OCI-LY7 (cell line): ENCODE results near the gene FAM136A. TPM values are rescaled to one million over a fixed set of nuclear protein-coding genes. Genes with fewer than 3 reads are reported as not detected.
A peak's percentile ranks its signal among the peaks of the same experiment; 100 is the strongest.

ENCODE experiments used
- BruUV-seq: library from RNA; stranded (reverse); fragments of 400-500 nt; replicated peaks from 2 replicates; lab custom pipeline; 2021; lab: Mats Ljungman, UMichigan
- CTCF ChIA-PET: fragments of 300-600 bp; sonication (Branson Sonifier 250); formaldehyde crosslinking; loops from one replicate; lab custom pipeline; 2022; ENCODE audit warnings: antibody characterized with exemption; ENCODE audit not compliant: unreplicated experiment; lab: Charles Lee
- POLR2A ChIA-PET: fragments of 300-600 bp; sonication (Branson Sonifier 250); formaldehyde crosslinking; loops from one replicate; lab custom pipeline; 2022; ENCODE audit warnings: antibody characterized with exemption; lab: Charles Lee
- DNase-seq: peaks from one replicate; pipeline ENCODE4 v3.0.0-alpha.2; 2015; ENCODE audit warnings: low spot score
- H2AFZ ChIP-seq: fragments of 200-600 bp; sonication (generic), shearing (Covaris generic); 2 replicates; pipeline ENCODE4 v1.6.1; 2014; ENCODE audit warnings: mild to moderate bottlenecking, antibody characterized with exemption, low read length, moderate library complexity
- H3K27ac ChIP-seq: fragments of 200-600 bp; sonication (generic); 2 replicates; pipeline ENCODE4 v1.5.1; 2014; ENCODE audit warnings: mixed run types, low read depth, mild to moderate bottlenecking, moderate library complexity, low read length, inconsistent platforms; ENCODE audit not compliant: poor library complexity, severe bottlenecking
- H3K36me3 ChIP-seq: fragments of 200-600 bp; sonication (generic); 2 replicates; pipeline ENCODE4 v1.6.1; 2014; ENCODE audit warnings: mild to moderate bottlenecking, antibody characterized with exemption, low read length, moderate library complexity, mixed read lengths; ENCODE audit not compliant: insufficient read depth
- H3K4me1 ChIP-seq: fragments of 200-600 bp; sonication (generic); 2 replicates; pipeline ENCODE4 v1.5.1; 2014; ENCODE audit warnings: mild to moderate bottlenecking, low read length; ENCODE audit not compliant: insufficient read depth, poor library complexity, severe bottlenecking
- H3K4me2 ChIP-seq: fragments of 200-600 bp; sonication (generic); 2 replicates; pipeline ENCODE4 v1.6.1; 2014; ENCODE audit warnings: mild to moderate bottlenecking, low read length
- H3K4me3 ChIP-seq: fragments of 200-600 bp; sonication (generic); 2 replicates; pipeline ENCODE4 v1.5.1; 2014; ENCODE audit warnings: mild to moderate bottlenecking, low read depth, low read length; ENCODE audit not compliant: poor library complexity, severe bottlenecking
- H3K79me2 ChIP-seq: fragments of 200-600 bp; sonication (generic); 2 replicates; pipeline ENCODE4 v1.6.1; 2016; ENCODE audit warnings: low read depth, mild to moderate bottlenecking, low read length, moderate library complexity, mixed read lengths; ENCODE audit not compliant: insufficient read depth
- H3K9me2 ChIP-seq: fragments of 200-600 bp; sonication (generic); 2 replicates; pipeline ENCODE4 v1.6.1; 2016; ENCODE audit warnings: mild to moderate bottlenecking, low read length, mixed read lengths; ENCODE audit not compliant: insufficient read depth
- H3K9me3 ChIP-seq: fragments of 200-600 bp; sonication (generic); 2 replicates; pipeline ENCODE4 v1.6.1; 2014; ENCODE audit warnings: mild to moderate bottlenecking, mixed run types, low read length, mixed read lengths
- H4K20me1 ChIP-seq: fragments of 200-600 bp; sonication (generic); 2 replicates; pipeline ENCODE4 v1.6.1; 2014; ENCODE audit warnings: mild to moderate bottlenecking, antibody characterized with exemption, low read length, moderate library complexity, mixed read lengths; ENCODE audit not compliant: insufficient read depth
- EZH2phosphoT487 ChIP-seq: fragments of 200-600 bp; sonication (generic); IDR thresholded peaks from 2 replicates; pipeline ENCODE4 v1.6.1; 2018; ENCODE audit warnings: low read depth, borderline replicate concordance, mild to moderate bottlenecking, mixed run types, antibody characterized with exemption, low read length, moderate library complexity, mixed read lengths
- intact Hi-C: fragments of 100-400 bp; cut with micrococcal nuclease; formaldehyde crosslinking; loops from one replicate; pipeline ENCODE4 v1.10.0; 2022; ENCODE audit not compliant: unreplicated experiment
- microRNA-seq: library from miRNA; unstranded; fragments of <30 nt; microRNA quantifications from one replicate; pipeline ENCODE4 v1.2.0, GENCODE V29; 2022; ENCODE audit warnings: borderline replicate concordance
- small RNA-seq: library from RNA; depleted of rRNA; stranded (forward); fragments of <200 nt; gene quantifications from one replicate; pipeline ENCODE3, GENCODE V24; 2014
- total RNA-seq, 2 experiments: library from RNA; depleted of rRNA in 1 of 2; stranded (reverse); fragments of >200 nt in 1 of 2; shearing (Covaris generic) in 1 of 2; gene quantifications; 2 replicates each; pipeline ENCODE4 v1.2.3, GENCODE V29; 2014 to 2022
- TF ChIP-seq, protein P1 (sequence below): fragments of 200-600 bp; sonication (generic); conservative IDR thresholded peaks from 2 replicates; pipeline ENCODE4 v1.5.1; 2014; ENCODE audit warnings: mild to moderate bottlenecking, antibody characterized with exemption, low read length, moderate library complexity, mixed read lengths

FAM136A gene
- total RNA-seq, 2 experiments from 2014 or later = 57.2 to 82.2 TPM

DNA sequence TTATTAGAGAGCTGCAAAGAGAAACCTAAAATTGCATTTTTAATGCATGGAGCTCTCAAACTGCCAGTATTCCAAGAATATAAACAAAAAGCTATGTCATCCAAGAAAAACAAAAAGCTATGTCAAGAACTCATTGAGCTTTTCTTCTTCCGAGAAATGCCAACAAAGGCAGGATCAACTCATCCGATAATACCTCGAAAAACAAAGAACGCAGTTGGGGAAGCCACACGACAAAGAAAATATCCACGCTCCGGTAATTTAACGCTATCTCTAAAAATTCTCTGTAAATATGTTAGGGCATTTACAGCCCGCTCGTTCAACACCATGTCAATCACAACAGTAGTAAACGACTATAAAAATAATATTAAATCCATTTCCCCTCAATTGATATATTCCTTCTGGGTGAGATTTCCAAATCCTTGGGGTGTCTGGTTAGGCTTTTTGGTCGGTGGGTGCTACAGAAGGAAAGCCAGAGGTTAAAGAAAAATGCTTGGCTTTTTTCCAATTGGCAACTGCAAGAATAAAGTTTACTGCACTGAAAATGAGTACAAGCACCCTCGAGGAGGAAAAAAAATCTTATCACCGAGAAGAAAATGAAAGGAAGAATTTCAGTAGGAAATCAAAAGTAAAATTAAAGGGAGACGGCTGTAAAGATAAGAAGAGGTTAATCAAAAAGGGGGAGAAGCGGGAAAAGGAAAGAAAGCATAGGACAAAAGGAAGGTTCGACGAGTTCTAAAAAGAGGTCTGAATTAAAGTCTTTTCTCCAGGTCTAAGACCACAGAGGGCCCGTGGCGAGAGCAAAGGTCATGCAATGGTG is 54.3 kb downstream of the FAM136A start:
- H4K20me1 ChIP-seq = peaks cover 14% of the 10 kb centered on the region
- H3K9me3 ChIP-seq = no peaks in the 10 kb centered on the region
- TF ChIP-seq, protein P1, sequence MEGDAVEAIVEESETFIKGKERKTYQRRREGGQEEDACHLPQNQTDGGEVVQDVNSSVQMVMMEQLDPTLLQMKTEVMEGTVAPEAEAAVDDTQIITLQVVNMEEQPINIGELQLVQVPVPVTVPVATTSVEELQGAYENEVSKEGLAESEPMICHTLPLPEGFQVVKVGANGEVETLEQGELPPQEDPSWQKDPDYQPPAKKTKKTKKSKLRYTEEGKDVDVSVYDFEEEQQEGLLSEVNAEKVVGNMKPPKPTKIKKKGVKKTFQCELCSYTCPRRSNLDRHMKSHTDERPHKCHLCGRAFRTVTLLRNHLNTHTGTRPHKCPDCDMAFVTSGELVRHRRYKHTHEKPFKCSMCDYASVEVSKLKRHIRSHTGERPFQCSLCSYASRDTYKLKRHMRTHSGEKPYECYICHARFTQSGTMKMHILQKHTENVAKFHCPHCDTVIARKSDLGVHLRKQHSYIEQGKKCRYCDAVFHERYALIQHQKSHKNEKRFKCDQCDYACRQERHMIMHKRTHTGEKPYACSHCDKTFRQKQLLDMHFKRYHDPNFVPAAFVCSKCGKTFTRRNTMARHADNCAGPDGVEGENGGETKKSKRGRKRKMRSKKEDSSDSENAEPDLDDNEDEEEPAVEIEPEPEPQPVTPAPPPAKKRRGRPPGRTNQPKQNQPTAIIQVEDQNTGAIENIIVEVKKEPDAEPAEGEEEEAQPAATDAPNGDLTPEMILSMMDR = no peak
- no peak for TF ChIP-seq EZH2phosphoT487
- ChIA-PET POLR2A (interaction anchor here (0.6 to 4.0 kb wide), 11 partner anchors 9 to 339 kb away, joined by 3 to 36 read pairs (median 5); partner anchors contain the start of genes C2orf42, PCYOX1 and SNRPG), CTCF (no interaction called here)
- peak overlapping the region; percentile 86 for H3K4me3 ChIP-seq
- peak; percentile 17 for DNase-seq
- H3K79me2 ChIP-seq = peaks cover 58% of the 10 kb centered on the region
- no peaks in the 10 kb centered on the region for H3K9me2 ChIP-seq
- H3K4me1 ChIP-seq = peaks cover 29% of the 10 kb centered on the region
- peaks cover 30% of the 10 kb centered on the region for H3K36me3 ChIP-seq
- intact Hi-C loops = loop anchor here (1.0 to 5.0 kb wide), 7 partner anchors 10 to 820 kb away; partner anchors contain the start of genes C2orf42, NAGK, PCBP1 and SNRPG
- H3K4me2 ChIP-seq = peak overlapping the region; percentile 98
- peak overlapping the region; percentile 65; the same call in 1 of the 2 replicates for H2AFZ ChIP-seq
- peak overlapping the region; percentile 86 for H3K27ac ChIP-seq
- no TSS peak for BruUV-seq

Small RNA genes within 50 kb of the gene (microRNA-seq; reads per million reads assigned to microRNA genes)
- gene MIR1285-2 = not detected

Small RNA genes within 50 kb of the gene (small RNA-seq; reads per million reads assigned to genes)
- gene AC016700.2 = not detected
- gene MIR1285-2 = not detected

Other genes with a start within 250 kb of the FAM136A start
- gene PCBP1, start 214.6 kb downstream of the FAM136A start, total RNA-seq (2014; rRNA removed; shearing (Covaris generic)) = 54.8 and 58.2 TPM in 2 replicates
- 393 and 423 TPM in 2 replicates for gene PCBP1, start 214.6 kb downstream of the FAM136A start, total RNA-seq (2022)
- gene C2orf42, start 111.0 kb downstream of the FAM136A start, total RNA-seq (2014; rRNA removed; shearing (Covaris generic)) = 24.5 and 26.8 TPM in 2 replicates
- gene C2orf42, start 111.0 kb downstream of the FAM136A start, total RNA-seq (2022) = 19.0 and 21.3 TPM in 2 replicates
- gene TIA1, start 53.4 kb downstream of the FAM136A start, total RNA-seq (2014; rRNA removed; shearing (Covaris generic)) = 129 and 147 TPM in 2 replicates
- 121 and 129 TPM in 2 replicates for gene TIA1, start 53.4 kb downstream of the FAM136A start, total RNA-seq (2022)
- 4.8 and 4.9 TPM in 2 replicates for gene PCYOX1, start 43.9 kb downstream of the FAM136A start, total RNA-seq (2014; rRNA removed; shearing (Covaris generic))
- 8.5 and 10.5 TPM in 2 replicates for gene PCYOX1, start 43.9 kb downstream of the FAM136A start, total RNA-seq (2022)
- 221 and 309 TPM in 2 replicates for gene SNRPG, start 8.3 kb downstream of the FAM136A start, total RNA-seq (2014; rRNA removed; shearing (Covaris generic))
- gene SNRPG, start 8.3 kb downstream of the FAM136A start, total RNA-seq (2022) = 295 and 349 TPM in 2 replicates